NCI-H345 treated with DMSO at 0.1 percent for 48 hours (cell line): Measurements from ENCODE around the gene TNIP3.
"Not testable (repeated sequence)": the region's sequence is repeated elsewhere in the genome, so short reads cannot be mapped to it uniquely, and the experiment has no call there.

Experiments
- DNase-seq: peaks from one replicate; lab custom pipeline; 2025; ENCODE audit not compliant: unreplicated experiment; lab: John Stamatoyannopoulos, UW

Gene TNIP3

GRCh38 chr4:121164291-121164690, at the start of gene TNIP3:
TSS of gene TNIP3 (minus strand) at chr4:121164321. CDS start at chr4:121164125, 196 bp downstream.
- DNase-seq: no peak

DNA sequence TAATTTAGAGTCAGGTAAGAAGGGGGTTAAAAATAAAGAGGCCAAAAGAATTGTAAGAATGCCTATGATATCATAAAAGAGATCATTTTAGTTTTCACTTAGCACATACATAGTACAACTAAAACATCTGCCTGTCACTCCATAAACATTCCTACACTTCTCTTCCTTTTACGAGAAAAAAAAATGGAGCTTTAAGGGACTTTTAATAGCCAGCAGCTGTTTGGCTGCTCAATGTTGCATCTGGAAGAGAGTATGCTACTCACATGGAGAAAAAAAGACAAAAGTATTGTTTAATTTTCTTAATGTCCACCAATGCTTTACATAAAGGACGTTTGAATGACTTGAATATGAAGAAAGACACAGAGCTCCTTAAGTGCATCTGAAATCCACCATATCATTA, 48.7 kb upstream of the TNIP3 start:
- no peak for DNase-seq

DNA sequence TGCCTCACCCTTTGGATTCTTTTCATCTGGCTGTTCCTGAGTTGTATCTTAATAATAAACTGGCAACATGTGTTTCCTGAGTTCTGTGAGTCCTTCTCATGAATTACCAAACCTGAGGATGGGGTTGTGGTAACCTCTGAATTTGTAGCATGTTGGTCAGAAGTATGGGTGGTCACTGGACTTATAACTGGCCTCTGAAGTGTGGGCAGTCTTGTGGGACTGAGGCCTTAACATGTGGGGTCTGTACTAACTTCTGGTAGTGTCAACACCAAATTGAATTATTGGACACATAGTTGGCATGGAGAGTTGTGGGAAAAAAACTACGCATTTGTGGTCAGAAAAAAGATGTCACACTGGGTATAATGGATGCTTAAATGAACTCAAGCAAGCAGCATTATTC, 45.0 kb upstream of the TNIP3 start:
- DNase-seq: no peak

GRCh38 chr4:121208244-121209007, 44.3 kb upstream of the TNIP3 start:
- DNase-seq: no peak

DNA sequence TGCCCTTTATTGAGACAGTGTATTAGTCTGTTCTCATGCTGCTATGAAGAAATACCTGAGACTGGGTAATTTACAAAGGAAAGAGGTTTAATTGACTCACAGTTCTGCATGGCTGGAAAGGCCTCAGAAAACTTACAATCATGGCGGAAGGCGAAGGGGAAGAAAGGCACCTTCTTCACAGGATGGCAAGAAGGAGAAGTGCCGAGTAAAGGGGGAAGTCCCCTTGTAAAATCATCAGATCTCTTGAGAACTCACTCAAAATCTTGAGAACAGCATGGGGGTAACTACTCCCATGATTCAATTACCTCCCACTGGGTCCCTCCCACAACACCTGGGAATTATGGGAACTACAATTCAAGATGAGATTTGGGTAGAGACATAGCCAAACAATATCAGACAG, 41.7 kb upstream of the TNIP3 start:
- DNase-seq: not testable (repeated sequence)

DNA sequence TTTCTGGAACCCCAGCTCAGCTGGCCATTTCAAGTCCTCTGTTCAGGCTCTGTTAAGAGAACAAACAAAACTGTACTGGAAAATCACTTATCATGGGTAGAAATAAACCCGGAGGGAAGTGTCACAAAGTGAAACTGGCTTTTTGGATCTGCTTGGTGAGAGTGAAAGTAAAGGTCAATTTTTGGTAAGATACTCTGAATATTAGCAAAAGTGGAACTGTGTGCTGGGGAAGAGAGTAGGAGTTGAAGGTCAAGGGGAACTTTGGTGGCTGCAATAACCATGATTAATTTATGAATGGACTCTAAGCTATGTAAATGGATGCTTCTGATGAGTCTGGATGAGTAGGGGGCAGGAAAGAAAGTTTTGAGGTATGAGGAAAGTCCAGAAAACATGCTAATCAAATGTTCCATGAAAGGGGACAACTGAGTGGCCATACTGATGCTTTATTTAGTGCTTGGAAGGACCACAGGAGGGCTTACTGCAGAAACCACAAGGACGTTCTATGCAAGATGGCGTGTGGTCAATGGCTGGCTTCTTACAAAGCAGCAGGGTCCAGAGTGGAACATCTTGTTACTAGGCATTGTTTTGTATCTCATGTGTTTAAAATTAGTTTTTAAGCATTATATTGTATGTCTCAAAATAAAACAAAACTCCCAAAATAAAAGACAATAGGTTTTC, 36.8 kb upstream of the TNIP3 start:
- no peak for DNase-seq

GRCh38 chr4:121199742-121200561, 35.8 kb upstream of the TNIP3 start:
- no peak for DNase-seq

- no peak for DNase-seq
Measured at GRCh38 chr4:121198251-121198650, 34.1 kb upstream of the TNIP3 start.

- no peak for DNase-seq
Measured at GRCh38 chr4:121195649-121196048, 31.5 kb upstream of the TNIP3 start.

GRCh38 chr4:121192480-121192879, 28.4 kb upstream of the TNIP3 start:
- peak; percentile 48 for DNase-seq

DNA sequence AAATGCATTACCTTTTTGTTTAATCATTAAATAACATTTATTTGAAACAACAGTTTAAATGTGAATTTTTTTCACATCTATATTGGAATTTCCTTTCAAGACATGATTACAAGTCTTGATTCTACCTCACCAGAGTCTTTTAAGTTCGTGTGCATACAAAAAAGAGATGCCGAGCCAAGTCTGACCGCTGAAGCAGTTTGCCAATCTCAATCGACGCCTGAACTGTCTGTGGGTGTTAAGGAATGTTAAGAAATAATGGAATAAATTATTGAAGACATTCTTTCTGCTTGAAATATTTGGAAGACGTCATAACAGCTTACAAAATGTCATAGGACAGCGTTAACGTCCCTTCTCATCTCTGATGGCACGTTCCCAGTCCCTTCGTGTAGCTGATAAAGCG, 27.9 kb upstream of the TNIP3 start:
- no peak for DNase-seq

DNA sequence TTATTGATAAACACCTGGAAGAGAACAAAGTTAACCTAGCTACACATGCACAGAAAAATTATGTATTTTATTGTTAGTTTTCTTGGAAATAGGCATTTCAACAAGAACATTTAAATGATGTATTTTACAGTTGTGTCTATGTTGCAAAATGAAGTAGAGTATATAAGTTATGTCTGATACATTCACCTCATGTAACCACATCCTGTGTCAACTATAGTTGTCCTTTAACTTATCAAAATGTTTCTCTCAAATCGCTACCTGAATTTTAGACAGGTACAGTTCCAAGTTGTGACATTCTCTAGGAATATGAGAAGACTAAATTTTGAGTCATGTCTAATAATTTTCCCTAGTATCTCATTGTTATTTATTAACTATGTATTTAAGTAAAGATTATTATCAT, 27.2 kb upstream of the TNIP3 start:
- DNase-seq: no peak

- no peak for DNase-seq
Measured at GRCh38 chr4:121190389-121190788, 26.3 kb upstream of the TNIP3 start.

- no peak for DNase-seq
Measured at GRCh38 chr4:121189326-121190215, 25.4 kb upstream of the TNIP3 start.

GRCh38 chr4:121187206-121187605, 23.1 kb upstream of the TNIP3 start:
- no peak for DNase-seq

- no peak for DNase-seq
Measured at GRCh38 chr4:121185960-121186359, 21.8 kb upstream of the TNIP3 start.

GRCh38 chr4:121183989-121184388, 19.9 kb upstream of the TNIP3 start:
- no peak for DNase-seq

DNA sequence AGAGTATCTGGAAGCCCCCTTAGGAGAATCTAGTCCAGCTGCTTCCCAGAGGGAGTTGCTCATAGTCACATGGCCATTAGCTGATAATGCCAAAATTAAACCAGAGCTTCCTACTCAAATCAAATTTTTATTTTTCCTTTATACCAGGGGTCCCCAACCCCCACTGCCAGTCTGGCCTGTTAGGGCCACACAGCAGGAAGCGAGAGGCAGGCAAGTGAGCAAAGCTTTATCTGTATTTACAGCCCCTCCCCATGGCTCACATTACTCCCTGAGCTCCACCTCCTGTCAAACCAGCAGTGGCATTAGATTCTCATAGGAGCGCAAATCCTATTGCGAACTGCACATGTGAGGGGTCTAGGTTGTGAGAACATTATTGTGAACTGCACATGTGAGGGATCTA, 19.2 kb upstream of the TNIP3 start:
- DNase-seq: no peak

DNA sequence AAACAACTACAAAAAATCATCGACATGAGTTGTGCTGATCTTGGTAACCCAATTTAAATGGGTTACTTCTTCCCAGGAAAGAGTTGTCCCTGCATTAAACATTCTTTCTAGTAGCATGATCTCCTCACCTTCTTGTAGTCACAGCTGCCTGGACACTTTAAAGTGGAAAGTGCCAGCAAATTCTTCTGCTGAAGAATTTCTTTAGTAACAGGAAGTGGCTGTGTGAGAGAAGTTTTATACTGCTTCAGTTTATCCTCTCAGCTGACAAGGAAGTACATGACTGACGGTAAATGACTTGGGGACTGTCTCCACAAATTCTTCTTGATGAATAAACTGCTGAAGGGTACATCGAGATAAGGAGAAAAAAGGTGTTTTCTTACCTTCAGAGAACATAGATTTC, 18.2 kb upstream of the TNIP3 start:
- DNase-seq: no peak

DNA sequence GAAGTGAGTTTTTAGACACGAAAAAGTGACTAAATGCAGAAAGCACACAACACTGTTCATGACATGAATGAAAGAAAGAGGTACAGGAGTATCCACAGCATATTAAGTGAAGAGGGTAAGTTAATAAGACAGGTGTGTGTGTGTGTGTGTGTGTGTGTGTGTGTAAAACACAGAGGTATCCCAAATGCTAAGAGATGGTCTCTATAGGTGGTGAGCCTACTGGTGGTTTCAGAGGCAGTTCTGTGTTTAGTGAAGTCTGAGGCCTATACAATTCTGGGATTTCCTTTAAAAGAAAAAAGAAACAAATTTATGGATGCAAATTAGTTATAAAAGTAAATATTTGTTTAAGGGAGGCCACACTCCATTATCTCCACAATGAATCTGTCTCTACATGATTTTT, 17.4 kb upstream of the TNIP3 start:
- DNase-seq: no peak

GRCh38 chr4:121180558-121180957, 16.4 kb upstream of the TNIP3 start:
- DNase-seq: no peak
